PC-3 (cell line): Measurements from ENCODE around the gene TADA2B. TPM values are rescaled to one million over a fixed set of nuclear protein-coding genes. Genes with fewer than 3 reads are reported as not detected.
A peak's percentile ranks its signal among the peaks of the same experiment; 100 is the strongest.

ENCODE experiments used
- ATAC-seq: fragments of 200-7000 bp; cut with Tn5 transposase; 2 replicates; pipeline ENCODE4 v1.9.1; 2020; ENCODE audit warnings: mild to moderate bottlenecking, moderate library complexity
- BruUV-seq: library from RNA; stranded (reverse); fragments of 400-500 nt; replicated peaks from 2 replicates; lab custom pipeline; 2021; lab: Mats Ljungman, UMichigan
- CTCF ChIA-PET: fragments of 300-600 bp; sonication (Branson Sonifier 250); formaldehyde crosslinking; loops from one replicate; lab custom pipeline; 2022; ENCODE audit warnings: antibody characterized with exemption; lab: Charles Lee
- POLR2A ChIA-PET: fragments of 300-600 bp; sonication (Branson Sonifier 250); formaldehyde crosslinking; loops from one replicate; lab custom pipeline; 2022; ENCODE audit warnings: antibody characterized with exemption; ENCODE audit not compliant: unreplicated experiment; lab: Charles Lee
- DNase-seq: peaks from one replicate; pipeline ENCODE4 v3.0.0-alpha.2; 2015
- H2AFZ ChIP-seq: fragments of 300-600 bp; sonication (generic); 2 replicates; pipeline ENCODE4 v1.6.0; 2016; ENCODE audit warnings: antibody characterized with exemption, low read length
- H3F3A ChIP-seq: fragments of 300-600 bp; sonication (generic); one replicate; pipeline ENCODE4 v1.6.0; 2017; ENCODE audit warnings: antibody characterized with exemption, low read length, control low read depth, mild to moderate bottlenecking; ENCODE audit not compliant: unreplicated experiment
- H3K27ac ChIP-seq: fragments of 300-600 bp; sonication (generic); 2 replicates; pipeline ENCODE4 v1.5.1; 2016; ENCODE audit warnings: mild to moderate bottlenecking, low read length
- H3K27me3 ChIP-seq: fragments of 300-600 bp; sonication (generic); 2 replicates; pipeline ENCODE4 v1.6.1; 2016; ENCODE audit warnings: low read length, mixed read lengths
- H3K36me3 ChIP-seq: fragments of 300-600 bp; sonication (generic); 2 replicates; pipeline ENCODE4 v1.6.1; 2016; ENCODE audit warnings: low read depth, mixed run types, low read length, mixed read lengths
- H3K4me1 ChIP-seq: fragments of 300-600 bp; sonication (generic); 2 replicates; pipeline ENCODE4 v1.5.1; 2016; ENCODE audit warnings: low read length; ENCODE audit not compliant: insufficient read depth
- H3K4me2 ChIP-seq: fragments of 300-600 bp; sonication (generic); 2 replicates; pipeline ENCODE4 v1.6.0; 2016; ENCODE audit warnings: low read length
- H3K4me3 ChIP-seq: fragments of 300-600 bp; sonication (generic); 2 replicates; pipeline ENCODE4 v1.5.1; 2016; ENCODE audit warnings: mild to moderate bottlenecking, low read length, mixed read lengths
- H3K79me2 ChIP-seq: fragments of 300-600 bp; sonication (generic); 2 replicates; pipeline ENCODE4 v1.6.1; 2017; ENCODE audit warnings: low read length, mixed read lengths
- H3K9ac ChIP-seq: fragments of 300-600 bp; sonication (generic); 2 replicates; pipeline ENCODE4 v1.6.0; 2016; ENCODE audit warnings: mild to moderate bottlenecking, low read length
- H3K9me2 ChIP-seq: fragments of 300-600 bp; sonication (generic); replicated peaks from 2 replicates; pipeline ENCODE4 v1.6.1; 2016; ENCODE audit warnings: mixed run types, low read length, mixed read lengths
- H3K9me3 ChIP-seq: fragments of 300-600 bp; sonication (generic); 2 replicates; pipeline ENCODE4 v1.6.1; 2016; ENCODE audit warnings: low read length, mixed read lengths
- H4K20me1 ChIP-seq: fragments of 300-600 bp; sonication (generic); 2 replicates; pipeline ENCODE4 v1.6.1; 2016; ENCODE audit warnings: low read length, mixed read lengths
- CTCF ChIP-seq: fragments of 300-600 bp; sonication (generic); conservative IDR thresholded peaks from 2 replicates; pipeline ENCODE4 v1.5.1; 2017; ENCODE audit warnings: antibody characterized with exemption, low read depth, mild to moderate bottlenecking, low read length
- EZH2 ChIP-seq: fragments of 300-600 bp; sonication (generic); IDR thresholded peaks from one replicate; pipeline ENCODE4 v1.6.1; 2017; ENCODE audit warnings: antibody characterized with exemption, mild to moderate bottlenecking, low read length; ENCODE audit not compliant: unreplicated experiment
- EZH2phosphoT487 ChIP-seq: fragments of 300-600 bp; sonication (generic); IDR thresholded peaks from 2 replicates; pipeline ENCODE4 v1.6.1; 2018; ENCODE audit warnings: mild to moderate bottlenecking, antibody characterized with exemption, low read length, borderline replicate concordance
- intact Hi-C: fragments of 100-400 bp; cut with micrococcal nuclease; formaldehyde crosslinking; loops from 2 replicates; pipeline ENCODE4 v1.9.0; 2023
- total RNA-seq: library from RNA; depleted of rRNA; stranded (reverse); fragments of >200 nt; gene quantifications from 2 replicates; pipeline ENCODE4 v1.2.3, GENCODE V29; 2014

TADA2B gene
- total RNA-seq, 1 experiment from 2014 or later = 14.7 TPM

DNA sequence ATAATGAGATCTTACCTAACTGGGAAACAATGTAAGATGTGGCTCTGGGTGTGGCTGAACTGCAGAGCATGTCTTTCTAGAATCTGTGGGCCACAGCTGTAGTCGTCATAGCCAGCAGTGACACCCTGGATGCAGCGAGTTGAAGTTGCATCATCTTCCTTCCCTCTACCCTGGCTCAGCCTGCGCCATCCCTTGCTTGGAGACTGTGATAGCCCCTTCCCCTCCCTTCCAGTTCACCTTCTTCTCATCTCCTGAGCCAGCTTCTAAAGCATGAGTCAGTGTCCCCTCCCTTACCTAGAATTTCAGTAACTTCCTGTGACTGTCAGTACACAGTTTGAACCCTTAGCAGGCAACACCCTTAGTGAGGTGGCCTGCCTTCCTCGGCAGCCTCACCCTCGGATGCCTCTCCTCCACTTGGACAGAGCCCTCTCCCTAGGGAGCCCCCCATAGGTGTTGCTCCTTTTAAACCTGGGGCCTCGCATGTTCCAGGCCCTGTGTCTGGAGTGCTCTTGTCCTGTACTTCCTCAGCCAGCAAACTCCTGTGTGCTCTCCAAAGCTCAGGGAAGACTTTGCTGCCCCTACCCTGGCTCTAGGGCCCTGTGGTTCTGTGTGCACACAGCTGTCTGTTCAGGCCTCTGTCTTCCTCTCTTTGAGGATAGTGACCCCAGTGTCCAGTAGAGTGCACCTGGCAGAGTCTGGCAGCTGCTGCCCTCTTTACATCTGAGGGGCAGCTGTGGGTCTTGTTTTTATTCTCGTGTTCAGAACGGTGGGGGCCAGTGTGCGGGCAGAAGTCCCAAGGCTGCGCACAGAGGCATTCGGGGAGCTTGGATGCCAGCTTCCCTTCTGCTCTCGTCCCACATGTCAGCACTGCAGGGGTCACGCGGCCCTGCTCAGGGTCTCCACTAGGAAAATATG is 43.7 kb upstream of the TADA2B start:
- Histone ChIP-seq H4K20me1 (no peaks in the 10 kb centered on the region), H3K27ac (peak overlapping the region; percentile 92), H3K36me3 (peaks cover 29% of the 10 kb centered on the region), H3K9me2 (no peaks in the 10 kb centered on the region), H3K4me2 (peak overlapping the region; percentile 69), H3K4me1 (peaks cover 21% of the 10 kb centered on the region), H2AFZ (no peak overlapping the region), H3K9ac (peak overlapping the region; percentile 64), H3K9me3 (no peaks in the 10 kb centered on the region), H3K4me3 (0 out of 2 replicates have a peak overlapping the region, but pooled peaks have one; percentile 30), H3F3A (no peaks in the 10 kb centered on the region), H3K79me2 (peaks cover 5% of the 10 kb centered on the region; the same call in 1 of the 2 replicates), H3K27me3 (no peaks in the 10 kb centered on the region)
- DNase-seq (peak; percentile 83), ATAC-seq (peak; percentile 96)
- TSS peak; percentile 59 for BruUV-seq
- ChIA-PET CTCF (no interaction called here), POLR2A (interaction anchor here (0.6 kb wide), 2 partner anchors 307 to 329 kb away, joined by 4 read pairs; no protein-coding TSS in a partner anchor)
- no peak for TF ChIP-seq CTCF
- no peak for TF ChIP-seq EZH2
- TF ChIP-seq EZH2phosphoT487 = no peak
- intact Hi-C loops = no loop called here

- intact Hi-C loops = no loop called here
- TF ChIP-seq EZH2 (no peak), EZH2phosphoT487 (no peak)
- ATAC-seq = no peak
Measured at GRCh38 chr4:7000421-7001176, 42.6 kb upstream of the TADA2B start.

DNA sequence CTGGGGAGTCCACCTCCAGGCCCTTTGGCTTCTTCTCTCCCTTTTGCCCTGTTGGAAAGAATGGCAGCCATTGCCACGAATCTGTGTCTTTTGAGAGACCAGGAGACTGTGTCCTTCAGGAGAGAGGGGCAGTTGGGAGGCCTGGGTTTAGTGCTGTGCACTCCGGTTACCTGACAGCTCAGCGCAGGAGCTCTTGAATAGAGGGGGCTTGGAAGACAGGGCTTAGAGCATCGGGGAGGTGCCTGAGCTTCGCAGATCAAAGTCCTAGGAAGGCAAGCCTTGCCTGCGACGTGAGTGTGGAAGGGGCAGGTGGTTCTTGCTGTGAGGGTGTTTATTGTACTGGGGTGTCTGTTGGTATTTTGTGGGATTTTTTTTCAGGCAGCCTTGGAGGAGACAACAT is 41.9 kb upstream of the TADA2B start:
- ATAC-seq = no peak

More at GRCh38 chr4:7000421-7001176, 42.6 kb upstream of the TADA2B start:
- Histone ChIP-seq H3K9me2 (no peaks in the 10 kb centered on the region), H3K4me2 (no peak overlapping the region), H3K4me3 (no peak overlapping the region), H3K36me3 (peaks cover 24% of the 10 kb centered on the region), H3K27me3 (no peaks in the 10 kb centered on the region), H3K79me2 (no peaks in the 10 kb centered on the region), H3K4me1 (peaks cover 21% of the 10 kb centered on the region), H3F3A (no peaks in the 10 kb centered on the region), H2AFZ (no peak overlapping the region), H4K20me1 (no peaks in the 10 kb centered on the region), H3K27ac (no peak overlapping the region), H3K9me3 (no peaks in the 10 kb centered on the region), H3K9ac (no peak overlapping the region)
- DNase-seq = no peak
- CTCF ChIA-PET = no interaction called here
- no TSS peak for BruUV-seq
- POLR2A ChIA-PET = no interaction called here

More for the DNA sequence above, 41.9 kb upstream of the TADA2B start:
- no peak for TF ChIP-seq EZH2phosphoT487
- no peak for TF ChIP-seq EZH2
- no peak for TF ChIP-seq CTCF
- Histone ChIP-seq H3K4me3 (no peak overlapping the region), H3K4me1 (peaks cover 21% of the 10 kb centered on the region), H3K27me3 (no peaks in the 10 kb centered on the region), H3K4me2 (no peak overlapping the region), H3K79me2 (no peaks in the 10 kb centered on the region), H3K36me3 (peaks cover 21% of the 10 kb centered on the region), H3K27ac (no peak overlapping the region), H3F3A (no peaks in the 10 kb centered on the region), H2AFZ (no peak overlapping the region), H3K9ac (no peak overlapping the region), H3K9me3 (no peaks in the 10 kb centered on the region), H3K9me2 (no peaks in the 10 kb centered on the region), H4K20me1 (no peaks in the 10 kb centered on the region)
- intact Hi-C loops = no loop called here
- ChIA-PET CTCF (no interaction called here), POLR2A (no interaction called here)
- DNase-seq = no peak
- BruUV-seq = no TSS peak
